T-helper 2 cell (primary cell): Measurements from ENCODE around the gene TRIM15.
"Not testable (repeated sequence)": the region's sequence is repeated elsewhere in the genome, so short reads cannot be mapped to it uniquely, and the experiment has no call there.

Source experiments
- DNase-seq, 5 experiments: peaks; one replicate each; pipeline versions ENCODE4 v3.0.0 to v3.0.0-alpha.2; 2012 to 2022
- total RNA-seq, 2 donors: gene quantifications; one replicate each; lab custom pipeline; 2026; lab: John Stamatoyannopoulos, UW

TRIM15 gene
- total RNA-seq: 0 reads per million in 2 donors

DNA sequence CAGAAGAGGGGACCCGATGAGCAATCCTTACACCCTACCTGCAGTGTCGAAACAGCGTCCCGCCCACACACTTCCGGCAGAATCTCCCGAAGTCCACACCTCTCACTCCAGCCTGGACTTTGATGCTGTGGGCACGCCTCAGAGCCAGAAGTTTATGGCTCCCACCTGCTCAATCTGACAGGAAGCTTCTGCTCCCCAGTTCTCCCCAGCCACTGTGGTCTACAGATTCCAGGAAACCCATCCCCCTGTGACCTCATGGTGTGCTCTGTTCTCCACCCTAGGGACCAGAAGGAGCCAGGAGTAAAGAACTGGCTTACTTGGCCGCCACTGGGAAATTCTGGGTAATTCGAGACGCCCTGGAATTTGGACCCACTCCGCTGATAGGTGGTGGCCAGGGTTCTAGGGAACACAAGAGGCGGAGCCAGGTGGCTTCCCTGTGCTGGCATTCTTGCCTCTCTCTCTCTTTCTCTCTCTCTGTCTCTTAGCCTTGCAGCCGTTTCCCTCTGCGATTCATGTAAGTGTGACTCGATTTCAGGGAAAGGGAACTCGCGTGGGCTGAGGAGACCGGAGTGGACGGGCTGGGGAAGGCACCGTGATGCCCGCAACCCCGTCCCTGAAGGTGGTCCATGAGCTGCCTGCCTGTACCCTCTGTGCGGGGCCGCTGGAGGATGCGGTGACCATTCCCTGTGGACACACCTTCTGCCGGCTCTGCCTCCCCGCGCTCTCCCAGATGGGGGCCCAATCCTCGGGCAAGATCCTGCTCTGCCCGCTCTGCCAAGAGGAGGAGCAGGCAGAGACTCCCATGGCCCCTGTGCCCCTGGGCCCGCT, at the start of gene TRIM15:
Gene TRIM15, plus strand, starts transcription at position 457 of the 828 bp plus-strand sequence. Its CDS starts 139 bp downstream, at position 596.
- peak in 2 of 5 experiments; percentile 17 to 18 for DNase-seq

DNA sequence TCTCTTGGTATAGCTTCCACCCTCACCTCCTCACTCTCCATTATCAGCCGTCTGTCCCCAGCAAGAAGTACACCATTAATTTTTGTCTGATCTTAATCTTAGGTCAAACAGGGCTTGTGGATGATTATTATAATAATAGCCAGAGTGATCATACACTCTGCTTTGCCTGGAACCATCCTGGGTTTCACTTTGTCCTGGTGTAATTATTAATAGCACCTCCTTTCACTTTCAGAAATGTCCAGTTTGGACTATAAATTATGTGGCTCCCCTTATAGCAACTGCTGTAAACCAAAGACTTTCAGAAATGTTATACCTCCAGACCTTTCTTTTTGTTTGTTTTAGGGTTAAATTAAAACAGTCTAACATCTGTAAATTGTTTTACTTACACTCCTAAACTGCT, 49.5 kb upstream of the TRIM15 start:
- no peak for DNase-seq

DNA sequence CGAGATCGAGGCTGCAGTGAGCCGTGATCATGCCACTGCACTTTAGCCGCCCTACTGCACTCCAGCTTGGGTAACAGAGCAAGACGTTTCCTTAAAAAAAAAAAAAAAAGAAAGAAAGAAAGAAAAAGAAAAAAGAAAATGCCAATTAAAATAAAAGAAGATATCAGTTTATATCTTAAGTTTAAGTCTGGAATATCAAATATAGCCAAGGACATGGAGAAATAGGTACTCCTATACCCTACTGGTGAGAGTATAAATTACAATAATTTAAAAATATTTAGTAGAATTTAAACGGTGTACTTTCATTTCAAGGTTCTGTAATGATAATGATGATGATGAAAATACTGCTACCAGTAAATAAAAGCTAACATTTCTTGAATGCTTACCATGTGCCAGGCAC, 46.6 kb upstream of the TRIM15 start:
- DNase-seq: no peak

GRCh38 chr6:30118691-30119090, 44.7 kb upstream of the TRIM15 start:
- not testable (repeated sequence) for DNase-seq

DNA sequence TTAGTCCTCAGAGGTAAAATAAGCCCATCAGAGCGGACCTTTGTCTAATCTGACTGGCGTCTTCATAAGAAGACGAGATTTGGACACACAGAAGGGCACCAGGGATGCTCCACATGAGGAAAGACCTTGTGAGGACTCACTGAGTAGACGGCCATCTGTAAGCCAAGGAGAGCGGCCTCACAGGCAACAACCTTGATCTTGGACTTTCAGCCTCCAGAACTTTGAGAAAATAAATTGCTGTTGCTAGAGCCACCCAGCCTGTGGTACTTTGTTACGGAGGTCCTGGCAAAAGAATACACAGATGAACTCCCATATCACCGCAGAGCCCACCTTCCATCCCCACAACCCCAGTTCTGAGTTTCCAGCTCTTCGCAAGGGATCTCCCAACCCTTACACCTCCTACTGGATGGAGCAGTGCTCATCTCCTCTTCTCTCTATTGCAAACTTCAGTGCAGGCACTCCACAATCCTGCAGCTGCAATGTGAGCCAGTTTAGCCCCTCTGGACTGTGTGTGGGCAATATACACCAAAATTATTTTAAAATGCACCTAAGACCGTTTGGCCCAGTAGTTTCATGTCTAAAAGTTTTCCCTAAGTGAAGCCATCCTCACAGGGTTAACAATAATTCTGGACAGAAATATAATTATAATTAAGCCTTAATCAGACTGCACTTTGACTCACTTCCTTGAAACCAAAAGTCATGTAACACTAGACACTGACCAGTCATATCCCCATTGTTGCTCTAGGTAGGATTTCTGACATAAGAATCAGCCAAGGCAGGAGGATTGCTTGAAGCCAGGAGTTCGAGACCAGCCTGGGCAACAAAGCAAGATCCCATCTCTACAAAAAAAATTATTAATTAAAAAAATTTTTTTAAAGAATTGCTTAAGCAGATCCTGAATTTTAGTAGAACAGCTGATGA, 41.6 kb upstream of the TRIM15 start:
- DNase-seq: no peak

- DNase-seq: no peak
Observed at GRCh38 chr6:30122515-30122914, 40.8 kb upstream of the TRIM15 start.

DNA sequence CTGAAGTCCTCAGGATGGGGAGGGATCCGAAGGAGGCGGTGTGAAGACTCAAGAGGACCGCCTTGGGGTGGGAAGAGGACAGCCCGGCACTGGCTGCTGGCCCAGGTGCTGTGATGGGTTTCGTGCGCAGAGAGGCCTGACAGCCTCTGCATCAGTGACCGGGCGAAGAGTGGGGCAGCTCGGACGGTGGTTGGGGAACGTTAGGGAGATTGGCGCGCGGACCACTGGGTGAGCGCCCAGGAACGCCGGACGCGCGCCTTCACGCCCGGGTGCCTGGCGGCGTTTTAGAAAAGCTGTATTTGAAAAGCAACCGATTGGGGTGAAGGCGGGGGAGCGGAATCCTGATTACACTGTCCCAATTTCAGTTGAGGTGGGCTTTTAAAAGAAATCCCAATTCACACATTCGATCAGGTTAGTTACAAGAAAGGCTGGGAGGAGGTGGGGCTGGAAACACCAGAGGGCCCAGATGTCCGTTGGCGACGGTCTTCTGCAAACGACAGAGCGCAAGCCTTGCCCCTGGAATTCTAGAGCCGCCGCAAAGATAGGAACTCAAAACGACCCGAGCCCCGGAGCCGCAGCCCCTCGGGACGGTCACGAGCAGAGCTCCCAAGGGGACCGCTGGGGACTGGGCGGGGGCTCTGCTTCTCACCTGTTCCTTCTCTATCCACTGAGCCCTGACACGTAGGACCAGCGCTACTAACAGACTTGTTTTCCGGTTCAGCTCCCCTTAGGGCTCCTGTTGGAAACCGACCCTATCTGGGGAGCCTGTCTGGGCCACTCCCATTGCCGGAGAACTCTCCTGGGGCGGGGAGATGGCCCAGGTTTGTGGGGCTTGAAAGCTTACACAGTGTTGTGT, 35.9 kb upstream of the TRIM15 start:
- DNase-seq: no peak

DNA sequence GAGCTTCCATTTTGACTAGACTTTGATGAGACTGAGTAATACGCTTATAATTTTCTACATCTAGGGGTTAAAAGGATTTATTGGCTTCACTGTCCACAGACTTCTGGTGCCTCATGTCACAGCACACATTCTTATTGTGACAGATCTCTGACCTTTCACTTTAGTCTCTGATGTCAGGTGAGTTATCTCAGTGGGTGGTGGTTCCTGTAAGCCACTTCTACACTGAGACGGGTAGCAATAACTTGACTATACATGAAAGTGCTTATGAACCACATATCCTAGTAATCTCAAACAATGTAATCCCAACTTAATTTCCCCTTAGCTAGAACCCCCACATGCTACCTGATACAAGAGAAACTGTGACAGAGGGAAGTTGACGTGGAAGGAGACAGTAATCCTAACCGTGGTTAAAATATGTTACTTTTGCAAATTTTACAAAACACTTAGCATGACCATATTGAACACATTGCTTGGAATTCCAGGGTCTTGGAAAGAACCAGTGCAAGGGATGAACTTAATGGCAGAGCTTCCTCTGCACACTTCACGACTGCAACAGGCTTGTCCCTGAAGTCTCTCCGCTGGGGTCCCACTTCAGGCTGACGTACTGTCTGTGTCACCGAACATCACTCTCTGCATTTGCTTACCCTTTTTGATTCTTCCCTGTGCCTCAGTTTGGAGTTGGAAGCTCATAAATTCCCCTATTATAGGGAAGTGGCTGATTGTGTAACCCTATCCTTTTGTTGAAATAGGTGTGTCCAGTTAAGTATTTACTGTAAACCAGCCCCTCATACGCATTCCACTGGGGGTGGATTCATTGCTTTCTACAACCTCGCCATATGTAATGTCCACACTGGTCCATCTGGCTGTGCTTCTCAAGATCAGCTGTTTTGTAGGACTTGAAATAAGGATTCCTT, 33.8 kb upstream of the TRIM15 start:
- no peak for DNase-seq

- no peak for DNase-seq
Observed at GRCh38 chr6:30130179-30130679, 33.1 kb upstream of the TRIM15 start.

GRCh38 chr6:30130887-30131862, 32.2 kb upstream of the TRIM15 start:
- peak in 4 of 5 experiments; percentile 39 to 88 (median 58) for DNase-seq

DNA sequence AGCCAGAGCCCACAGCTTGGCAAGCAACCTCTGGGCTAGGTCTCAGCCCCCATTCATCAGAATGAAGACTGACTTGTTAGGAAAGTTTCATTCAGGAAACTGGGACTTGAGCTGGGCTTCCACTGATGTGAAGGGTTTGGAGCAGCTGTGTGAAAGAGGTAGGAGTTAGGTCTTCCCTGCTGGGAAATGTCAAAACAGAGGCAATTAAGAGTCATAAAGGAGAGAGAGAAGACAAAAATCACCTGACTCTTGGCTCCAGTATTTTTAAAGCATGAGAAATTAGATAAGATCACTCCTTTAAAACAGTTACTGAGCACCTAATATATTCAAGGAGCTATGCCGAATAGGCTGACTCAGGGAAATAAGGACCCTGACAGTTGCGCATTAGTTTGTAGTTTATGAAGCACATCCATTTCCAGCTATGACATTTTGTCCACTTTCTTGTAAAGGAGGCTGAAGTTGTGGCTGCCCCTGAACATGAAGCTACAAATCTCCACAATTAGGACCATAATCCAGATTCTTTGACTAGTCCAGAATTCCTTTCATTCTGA, 31.3 kb upstream of the TRIM15 start:
- DNase-seq: no peak

- no peak for DNase-seq
Observed at GRCh38 chr6:30135147-30135546, 28.2 kb upstream of the TRIM15 start.

DNA sequence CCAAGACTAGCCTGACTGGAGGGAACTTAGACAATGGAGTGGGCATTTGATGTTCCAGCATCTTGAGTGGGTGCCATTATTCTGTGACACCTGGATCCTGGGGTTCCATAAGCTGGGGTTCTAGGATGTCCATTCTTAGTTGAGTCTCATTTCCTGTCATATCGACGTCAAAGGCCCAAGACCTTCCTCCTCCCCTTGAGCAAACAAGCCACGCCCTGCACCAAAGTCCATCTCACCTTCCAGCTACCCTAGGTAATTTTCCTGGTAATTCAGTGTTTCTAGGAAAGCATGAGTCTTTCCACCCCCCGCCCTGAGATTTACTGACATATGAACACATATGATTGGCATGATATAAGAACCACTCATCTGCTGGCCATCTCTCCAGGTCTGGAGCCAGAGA, 27.6 kb upstream of the TRIM15 start, which contains the start of gene TRIM40:
Gene TRIM40, plus strand, starts transcription at position 384 of the 400 bp plus-strand sequence. CDS start 897 bp downstream, outside the sequence.
- DNase-seq: no peak

- peak in 1 of 5 experiments; percentile 70 for DNase-seq
Observed at GRCh38 chr6:30136570-30137286, 26.6 kb upstream of the TRIM15 start.

DNA sequence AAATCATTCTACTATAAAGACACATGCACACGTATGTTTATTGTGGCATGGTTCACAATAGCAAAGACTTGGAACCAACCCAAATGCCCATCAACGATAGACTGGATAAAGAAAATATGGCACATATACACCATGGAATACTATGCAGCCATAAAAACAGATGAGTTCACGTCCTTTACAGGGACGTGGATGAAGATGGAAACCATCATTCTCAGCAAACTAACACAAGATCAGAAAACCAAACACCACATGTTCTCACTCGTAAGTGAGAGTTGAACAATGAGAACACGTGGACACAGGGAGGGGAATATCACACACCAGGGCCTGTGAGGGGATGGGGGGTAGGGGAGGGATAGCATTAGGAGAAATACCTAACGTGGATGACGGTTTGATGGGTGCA, 23.1 kb upstream of the TRIM15 start:
- not testable (repeated sequence) for DNase-seq

GRCh38 chr6:30142665-30143064, 20.7 kb upstream of the TRIM15 start:
- no peak for DNase-seq

GRCh38 chr6:30143780-30144179, 19.6 kb upstream of the TRIM15 start:
- no peak for DNase-seq

GRCh38 chr6:30144811-30145210, 18.5 kb upstream of the TRIM15 start:
- DNase-seq: no peak

DNA sequence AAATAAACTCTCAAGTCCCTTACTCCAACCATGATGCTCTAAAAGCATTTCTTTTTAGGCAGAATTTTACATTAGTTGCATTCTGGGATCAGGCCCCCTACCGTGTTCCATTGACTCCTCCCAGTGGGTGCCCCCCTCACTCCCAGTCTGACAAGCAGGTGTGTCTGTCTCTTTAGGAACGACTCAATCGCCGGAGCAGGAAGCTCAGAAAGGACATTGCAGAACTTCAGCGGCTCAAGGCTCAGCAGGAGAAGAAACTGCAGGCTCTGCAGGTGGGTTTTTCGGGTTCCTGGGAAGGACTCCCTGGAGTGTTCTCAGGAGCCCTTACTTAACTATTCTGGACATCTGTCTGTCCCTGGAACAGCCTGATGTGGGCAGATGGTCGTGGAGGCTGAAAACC, 17.5 kb upstream of the TRIM15 start:
- no peak for DNase-seq
